IMR-90 (cell line): ENCODE results near the gene ROBO2. TPM values are rescaled to one million over a fixed set of nuclear protein-coding genes. Genes with fewer than 3 reads are reported as not detected.

ENCODE experiments used
- ATAC-seq: fragments of 200-7000 bp; cut with Tn5 transposase; 2 replicates; pipeline ENCODE4 v1.9.1; 2020; ENCODE audit warnings: low read depth, mild to moderate bottlenecking, moderate library complexity
- BruUV-seq: library from RNA; stranded (reverse); fragments of 400-500 nt; replicated peaks from 2 replicates; lab custom pipeline; 2021; lab: Mats Ljungman, UMichigan
- CTCF ChIA-PET: fragments of 300-600 bp; formaldehyde crosslinking; extraction: SDS; loops from one replicate; lab custom pipeline; 2021; ENCODE audit warnings: antibody characterized with exemption; lab: Yijun Ruan, JAX
- POLR2A ChIA-PET: fragments of 300-600 bp; sonication (Branson Sonifier 250); formaldehyde crosslinking; loops from one replicate; lab custom pipeline; 2022; ENCODE audit warnings: antibody characterized with exemption; ENCODE audit not compliant: unreplicated experiment; lab: Charles Lee
- DNase-seq: peaks from one replicate; pipeline ENCODE4 v3.0.0; 2013
- H2AFZ ChIP-seq: replicated peaks from 2 replicates; pipeline ENCODE3; 2013; ENCODE audit warnings: low read length, mild to moderate bottlenecking; ENCODE audit not compliant: poor library complexity
- H2AK5ac ChIP-seq: 2 replicates; pipeline ENCODE4 v1.6.1; 2013; ENCODE audit warnings: low read depth, low read length, inconsistent platforms
- H2AK9ac ChIP-seq: replicated peaks from 2 replicates; pipeline ENCODE3; 2013; ENCODE audit warnings: mild to moderate bottlenecking, low read depth, low read length, moderate library complexity; ENCODE audit not compliant: poor library complexity
- H2BK120ac ChIP-seq: 2 replicates; pipeline ENCODE4 v1.6.1; 2013; ENCODE audit warnings: low read depth, low read length, inconsistent platforms
- H2BK15ac ChIP-seq: 3 replicates; pipeline ENCODE4 v1.6.1; 2013; ENCODE audit warnings: low read depth, low read length, inconsistent platforms
- H2BK20ac ChIP-seq: 2 replicates; pipeline ENCODE4 v1.6.1; 2013; ENCODE audit warnings: low read depth, mild to moderate bottlenecking, inconsistent platforms, low read length, moderate library complexity
- H2BK5ac ChIP-seq: 2 replicates; pipeline ENCODE4 v1.6.1; 2013; ENCODE audit warnings: mild to moderate bottlenecking, low read depth, low read length, inconsistent platforms; ENCODE audit not compliant: poor library complexity, severe bottlenecking
- H3K14ac ChIP-seq: replicated peaks from 2 replicates; pipeline ENCODE4 v1.6.1; 2013; ENCODE audit warnings: low read depth, low read length, inconsistent platforms
- H3K18ac ChIP-seq: 2 replicates; pipeline ENCODE4 v1.6.1; 2013; ENCODE audit warnings: low read depth, low read length, control low read depth
- H3K23ac ChIP-seq: 2 replicates; pipeline ENCODE4 v1.6.1; 2013; ENCODE audit warnings: low read depth, low read length, inconsistent platforms
- H3K27ac ChIP-seq: 2 replicates; pipeline ENCODE4 v1.5.1; 2013; ENCODE audit warnings: mild to moderate bottlenecking, control low read depth, low read length; ENCODE audit not compliant: insufficient read depth
- H3K27me3 ChIP-seq: 2 replicates; pipeline ENCODE4 v1.6.1; 2013; ENCODE audit warnings: low read length; ENCODE audit not compliant: control insufficient read depth, insufficient read depth
- H3K36me3 ChIP-seq: 2 replicates; pipeline ENCODE4 v1.6.1; 2013; ENCODE audit warnings: low read length, mixed read lengths; ENCODE audit not compliant: control insufficient read depth, insufficient read depth
- H3K4ac ChIP-seq: 2 replicates; pipeline ENCODE4 v1.6.1; 2013; ENCODE audit warnings: low read depth, low read length, inconsistent platforms
- H3K4me1 ChIP-seq: 2 replicates; pipeline ENCODE4 v1.6.1; 2013; ENCODE audit warnings: low read length, mixed read lengths; ENCODE audit not compliant: control insufficient read depth, insufficient read depth
- H3K4me2 ChIP-seq: 2 replicates; pipeline ENCODE4 v1.6.1; 2013; ENCODE audit warnings: low read depth, mild to moderate bottlenecking, control low read depth, low read length, moderate library complexity
- H3K4me3 ChIP-seq: 2 replicates; pipeline ENCODE4 v1.5.1; 2013; ENCODE audit warnings: low read depth, mild to moderate bottlenecking, control low read depth, low read length, moderate library complexity; ENCODE audit not compliant: insufficient read depth
- H3K56ac ChIP-seq: 2 replicates; pipeline ENCODE4 v1.6.1; 2013; ENCODE audit warnings: low read length, inconsistent platforms; ENCODE audit not compliant: insufficient read depth; ENCODE audit errors: extremely low read depth
- H3K79me1 ChIP-seq, 2 experiments: 2 replicates each; pipeline ENCODE4 v1.6.1; 2013; ENCODE audit warnings: low read length in 2 of 2, inconsistent platforms in 1 of 2, low read depth in 1 of 2
- H3K9ac ChIP-seq: 2 replicates; pipeline ENCODE4 v1.6.1; 2013; ENCODE audit warnings: low read depth, low read length, control low read depth
- H3K9me1 ChIP-seq: 2 replicates; pipeline ENCODE4 v1.6.1; 2013; ENCODE audit warnings: low read length, inconsistent platforms; ENCODE audit not compliant: insufficient read depth
- H3K9me3 ChIP-seq: 2 replicates; pipeline ENCODE4 v1.6.1; 2013; ENCODE audit warnings: low read length; ENCODE audit not compliant: control insufficient read depth, insufficient read depth
- H4K20me1 ChIP-seq: 2 replicates; pipeline ENCODE4 v1.6.1; 2013; ENCODE audit warnings: low read length, inconsistent platforms; ENCODE audit not compliant: insufficient read depth
- H4K5ac ChIP-seq: 2 replicates; pipeline ENCODE4 v1.6.1; 2013; ENCODE audit warnings: mild to moderate bottlenecking, low read depth, low read length, control low read depth
- H4K8ac ChIP-seq, 2 experiments: 2 replicates each; pipeline ENCODE4 v1.6.1; 2013; ENCODE audit warnings: low read depth in 2 of 2, low read length in 2 of 2, control low read depth in 1 of 2, inconsistent platforms in 1 of 2
- H4K91ac ChIP-seq: 2 replicates; pipeline ENCODE4 v1.6.1; 2013; ENCODE audit warnings: low read depth, low read length, inconsistent platforms; ENCODE audit not compliant: insufficient read depth
- BHLHE40 ChIP-seq: fragments of 150-350 bp; IDR thresholded peaks from 2 replicates; pipeline ENCODE4 v1.6.1; 2016; ENCODE audit warnings: mild to moderate bottlenecking, low read depth, low read length
- CEBPB ChIP-seq: IDR thresholded peaks from 2 replicates; pipeline ENCODE4 v1.6.1; 2012; ENCODE audit warnings: low read depth, low read length, improper control_type of control experiment
- CTCF ChIP-seq: conservative IDR thresholded peaks from 2 replicates; pipeline ENCODE4 v1.5.1; 2012; ENCODE audit warnings: mild to moderate bottlenecking, low read depth, low read length, improper control_type of control experiment
- FOS ChIP-seq: fragments of 150-350 bp; IDR thresholded peaks from 2 replicates; pipeline ENCODE4 v1.6.1; 2016; ENCODE audit warnings: low read depth, low read length
- RAD21 ChIP-seq: IDR thresholded peaks from 2 replicates; pipeline ENCODE4 v1.6.1; 2012; ENCODE audit warnings: low read length, improper control_type of control experiment
- RCOR1 ChIP-seq: IDR thresholded peaks from 2 replicates; pipeline ENCODE4 v1.6.1; 2012; ENCODE audit warnings: mild to moderate bottlenecking, low read length, improper control_type of control experiment; ENCODE audit not compliant: insufficient replicate concordance
- RFX5 ChIP-seq: IDR thresholded peaks from 2 replicates; pipeline ENCODE4 v1.8.0; 2012; ENCODE audit warnings: low read depth, mild to moderate bottlenecking, low read length, moderate library complexity
- SMC3 ChIP-seq: fragments of 150-350 bp; IDR thresholded peaks from 2 replicates; pipeline ENCODE4 v1.6.1; 2016; ENCODE audit warnings: low read depth, mild to moderate bottlenecking, antibody characterized with exemption, low read length, moderate library complexity
- USF2 ChIP-seq: fragments of 150-350 bp; IDR thresholded peaks from 2 replicates; pipeline ENCODE4 v1.6.1; 2017; ENCODE audit warnings: mild to moderate bottlenecking, antibody characterized with exemption, low read length, low read depth
- WGBS, 2 experiments: methylation state at CpG; one replicate each; pipeline versions ENCODE4 v1.1.5 to v1.1.7; 2013; ENCODE audit warnings: missing lambda C conversion rate in 2 of 2; ENCODE audit not compliant: insufficient read length in 1 of 2; ENCODE audit errors: extremely low coverage in 2 of 2; 5-methylcytosine and 5-hydroxymethylcytosine counted together
- dilution Hi-C: fragments of 300-500 bp; cut with HindIII; formaldehyde crosslinking; loops from one replicate; pipeline ENCODE4 v1.14.3; 2018; ENCODE audit warnings: low sequenced_read_pairs; ENCODE audit not compliant: unreplicated experiment
- in situ Hi-C: fragments of 300-500 bp; cut with MboI; formaldehyde crosslinking; loops from 3 replicates; pipeline ENCODE4 v1.14.3; 2019; ENCODE audit warnings: low sequenced_read_pairs, inconsistent platforms, mixed read lengths
- intact Hi-C: fragments of 100-400 bp; cut with micrococcal nuclease; formaldehyde crosslinking; loops from 2 replicates; pipeline ENCODE4 v1.10.0; 2022
- polyA plus RNA-seq, 3 experiments: library from polyadenylated mRNA; depleted of rRNA; stranded (reverse); fragments of >200 nt; gene quantifications; 2 replicates each; pipeline ENCODE4 v1.2.3, GENCODE V29; 2012; ENCODE audit warnings: low replicate concordance in 1 of 3
- total RNA-seq: library from RNA; depleted of rRNA; stranded (reverse); fragments of >200 nt; gene quantifications from 2 replicates; pipeline ENCODE4 v1.2.3, GENCODE V29; 2012

Gene ROBO2
- total and polyA plus RNA-seq, 2 of the 4 experiments (the other 2 are of a cell fraction), result 9.3 to 14.5 TPM

GRCh38 chr3:77296527-77296926, 256.6 kb downstream of the ROBO2 start:
- Histone ChIP-seq H3K4me3 (no peak overlapping the region), H3K36me3 (no peaks in the 10 kb centered on the region), H2AFZ (no peak overlapping the region), H3K14ac (no peak overlapping the region), H2BK5ac (no peak overlapping the region), H2BK20ac (no peak overlapping the region), H3K23ac (no peak overlapping the region), H3K4me1 (no peaks in the 10 kb centered on the region), H2BK15ac (no peak overlapping the region), H3K9me3 (no peaks in the 10 kb centered on the region), H3K9me1 (no peaks in the 10 kb centered on the region), H3K79me1 (no peaks in the 10 kb centered on the region), H2AK9ac (no peak overlapping the region), H3K9ac (no peak overlapping the region), H3K27ac (no peak overlapping the region), H3K27me3 (no peaks in the 10 kb centered on the region), H4K5ac (no peak overlapping the region), H4K8ac (no peak overlapping the region), H2BK120ac (no peak overlapping the region), H3K56ac (no peak overlapping the region; the same call in 1 of the 2 replicates), H3K4me2 (no peak overlapping the region), H3K4ac (no peak overlapping the region), H4K20me1 (no peaks in the 10 kb centered on the region), H2AK5ac (no peak overlapping the region), H3K18ac (no peak overlapping the region), H4K91ac (no peak overlapping the region)
- no peak for ATAC-seq
- in situ Hi-C loops, result no loop called here
- 100% methylated on average over 2 of the region's 5 CpGs; no CpG with 5 or more reads in 1 of the 2 experiments for WGBS, 2 experiments
- POLR2A ChIA-PET, result no interaction called here
- TF ChIP-seq SMC3 (no peak), RAD21 (no peak), RCOR1 (no peak), BHLHE40 (no peak), CTCF (no peak), FOS (no peak), CEBPB (no peak), USF2 (no peak), RFX5 (no peak)
- intact Hi-C loops, result no loop called here
- no TSS peak for BruUV-seq
- dilution Hi-C loops, result no loop called here
- CTCF ChIA-PET, result no interaction called here
- peak; percentile 23 for DNase-seq
